GM10266 (cell line): ENCODE measurements around the gene GANAB.

Source experiments
- DNase-seq: peaks from one replicate; pipeline ENCODE4 v3.0.0; 2012; ENCODE audit errors: extremely low spot score
- TF ChIP-seq, protein P1 (sequence below): IDR thresholded peaks from 2 replicates; pipeline ENCODE4 v1.5.1; 2012; ENCODE audit warnings: mild to moderate bottlenecking, low read depth; ENCODE audit not compliant: control insufficient read depth, insufficient read depth; ENCODE audit errors: missing control alignments

GANAB gene

DNA sequence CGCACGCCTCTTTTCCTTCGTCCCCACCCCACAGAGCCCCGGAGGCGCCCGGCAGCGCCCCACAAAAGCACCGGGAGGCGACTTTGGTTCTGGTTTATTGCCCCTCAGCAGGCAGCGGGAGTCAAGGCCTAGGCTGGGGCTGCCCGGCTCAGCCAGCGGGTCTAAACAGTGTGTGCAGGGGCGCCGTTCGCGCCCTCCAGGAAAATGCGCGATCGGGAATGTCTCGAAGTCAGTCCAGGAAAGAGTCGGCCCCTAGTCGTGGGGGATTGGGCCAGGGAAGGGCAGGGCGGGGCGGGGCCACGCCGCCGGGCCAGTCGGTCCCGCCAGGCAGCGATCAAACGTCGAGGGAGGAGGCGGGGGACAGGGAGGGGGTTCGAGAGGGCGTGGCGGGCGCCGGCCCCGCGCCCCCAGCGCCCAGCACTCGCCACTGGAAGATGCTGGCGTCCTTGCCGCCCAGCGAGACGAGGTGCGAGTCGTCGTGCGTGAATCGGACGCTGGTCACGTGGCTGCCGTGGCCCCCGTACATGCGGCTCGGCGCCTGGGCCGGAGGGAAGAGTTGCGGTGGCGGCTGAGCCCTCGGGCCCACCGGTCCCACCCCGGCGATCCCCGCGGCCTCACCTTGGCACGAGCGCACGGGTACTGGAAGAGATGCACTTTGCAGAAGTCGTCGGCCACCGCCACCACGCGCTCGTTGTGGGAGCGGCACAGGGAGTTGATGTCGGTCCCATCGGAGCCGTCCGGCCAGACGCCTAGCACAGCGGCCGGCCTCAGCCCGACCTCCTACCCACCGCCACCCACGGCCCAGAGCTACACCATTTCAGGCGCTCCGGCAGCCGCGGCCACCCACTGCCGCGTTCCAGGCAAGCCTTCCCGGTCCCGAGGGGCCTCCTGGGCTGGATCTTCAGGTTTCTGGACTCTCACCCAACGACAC, 44.0 kb downstream of the GANAB start:
- TF ChIP-seq, protein P1, sequence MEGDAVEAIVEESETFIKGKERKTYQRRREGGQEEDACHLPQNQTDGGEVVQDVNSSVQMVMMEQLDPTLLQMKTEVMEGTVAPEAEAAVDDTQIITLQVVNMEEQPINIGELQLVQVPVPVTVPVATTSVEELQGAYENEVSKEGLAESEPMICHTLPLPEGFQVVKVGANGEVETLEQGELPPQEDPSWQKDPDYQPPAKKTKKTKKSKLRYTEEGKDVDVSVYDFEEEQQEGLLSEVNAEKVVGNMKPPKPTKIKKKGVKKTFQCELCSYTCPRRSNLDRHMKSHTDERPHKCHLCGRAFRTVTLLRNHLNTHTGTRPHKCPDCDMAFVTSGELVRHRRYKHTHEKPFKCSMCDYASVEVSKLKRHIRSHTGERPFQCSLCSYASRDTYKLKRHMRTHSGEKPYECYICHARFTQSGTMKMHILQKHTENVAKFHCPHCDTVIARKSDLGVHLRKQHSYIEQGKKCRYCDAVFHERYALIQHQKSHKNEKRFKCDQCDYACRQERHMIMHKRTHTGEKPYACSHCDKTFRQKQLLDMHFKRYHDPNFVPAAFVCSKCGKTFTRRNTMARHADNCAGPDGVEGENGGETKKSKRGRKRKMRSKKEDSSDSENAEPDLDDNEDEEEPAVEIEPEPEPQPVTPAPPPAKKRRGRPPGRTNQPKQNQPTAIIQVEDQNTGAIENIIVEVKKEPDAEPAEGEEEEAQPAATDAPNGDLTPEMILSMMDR: no peak
- DNase-seq: no peak

DNA sequence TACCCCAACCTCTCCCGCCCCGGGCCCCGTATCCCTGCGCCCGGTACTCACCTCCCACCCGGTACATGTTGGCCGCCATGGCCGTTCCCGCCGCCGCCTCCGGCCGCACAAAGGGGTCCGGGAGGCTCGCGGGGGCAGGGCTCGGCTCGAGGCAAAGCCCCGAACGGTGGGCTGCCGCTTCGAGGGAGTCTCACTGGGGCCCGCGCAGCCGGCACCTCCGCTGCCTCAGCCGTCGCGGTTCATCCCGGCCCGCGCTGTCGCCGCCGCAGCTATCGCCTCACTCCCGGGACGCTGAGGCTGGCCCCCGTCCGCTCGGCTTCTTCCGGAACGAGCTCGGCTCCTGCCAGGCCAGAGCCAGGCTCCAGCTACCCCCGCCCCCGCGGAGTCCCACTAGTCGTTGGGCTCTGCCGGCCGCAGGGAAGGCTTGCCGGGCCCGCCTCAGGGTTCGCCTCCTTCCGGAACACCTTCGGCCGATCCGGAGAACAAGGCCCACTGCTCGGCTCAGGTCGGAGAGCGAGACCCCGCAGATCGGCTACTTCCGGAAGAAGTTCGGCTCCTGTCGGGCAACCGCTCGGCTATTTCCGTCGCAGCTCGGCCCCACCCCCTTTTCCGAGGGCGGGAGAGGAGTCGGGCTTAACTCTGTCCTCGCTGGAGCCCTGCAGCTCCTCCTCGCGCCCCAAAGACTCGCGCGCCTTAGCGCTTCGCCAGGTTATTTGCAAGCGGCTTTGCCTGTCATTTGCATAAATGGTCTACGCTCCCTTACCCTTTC, 44.9 kb downstream of the GANAB start, which contains the start of gene MTA2:
Gene MTA2 (minus strand): TSS at position 494 of the 769 bp plus-strand sequence. CDS start 415 bp downstream, at position 79.
- TF ChIP-seq, protein P1: no peak
- peak; percentile 99 for DNase-seq

DNA sequence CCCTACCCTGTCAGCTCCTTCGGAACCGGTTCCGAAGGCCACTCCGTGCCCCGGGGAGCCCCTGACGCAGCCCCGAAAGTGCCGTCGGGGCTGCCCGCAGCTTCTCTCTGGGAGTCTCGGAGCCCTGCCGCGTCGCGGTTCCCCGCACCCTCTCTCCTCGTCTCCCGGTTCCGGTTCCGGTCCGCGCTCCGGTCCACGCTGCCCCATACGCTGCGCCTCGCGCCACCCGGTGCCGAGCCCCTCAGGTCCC, 45.4 kb downstream of the GANAB start:
- no peak for DNase-seq
- TF ChIP-seq, protein P1: no peak

DNA sequence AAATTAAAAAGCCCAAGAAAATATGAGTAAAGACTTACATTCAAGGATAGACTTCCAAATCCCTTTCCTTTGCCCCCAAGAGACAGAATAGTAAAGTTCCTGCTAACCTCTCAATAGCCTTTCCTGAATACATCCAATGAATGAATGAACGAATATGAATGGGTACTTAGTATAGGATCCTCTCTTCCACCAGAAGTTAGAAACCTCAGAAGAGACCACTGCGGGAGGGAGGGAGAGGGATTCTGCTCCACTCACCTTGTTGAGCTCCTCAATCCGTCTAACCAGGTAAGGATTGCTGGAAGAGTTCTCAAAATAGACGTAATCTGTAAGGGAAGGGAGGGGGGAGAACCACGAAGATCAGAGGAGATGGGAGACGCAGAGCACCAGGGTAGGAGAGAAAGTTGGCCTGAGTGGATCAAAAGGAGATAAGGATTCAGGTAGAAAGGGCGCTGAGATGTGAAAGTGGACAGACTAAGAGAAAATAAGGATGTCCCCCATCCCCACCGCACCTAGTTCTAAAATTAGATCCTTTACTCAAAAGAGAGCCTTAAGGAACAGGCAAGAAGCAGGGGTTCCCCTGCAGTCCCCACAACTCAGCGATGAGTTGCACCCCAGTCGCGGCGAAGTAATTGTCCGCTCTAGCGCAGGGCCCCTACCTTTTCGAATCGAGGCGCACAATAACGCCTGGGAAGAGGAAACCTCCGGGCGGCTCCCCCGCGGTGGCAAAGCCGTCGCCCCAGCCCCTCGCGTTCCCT, 45.9 kb downstream of the GANAB start:
- TF ChIP-seq, protein P1: no peak
- DNase-seq: peak; percentile 15

DNA sequence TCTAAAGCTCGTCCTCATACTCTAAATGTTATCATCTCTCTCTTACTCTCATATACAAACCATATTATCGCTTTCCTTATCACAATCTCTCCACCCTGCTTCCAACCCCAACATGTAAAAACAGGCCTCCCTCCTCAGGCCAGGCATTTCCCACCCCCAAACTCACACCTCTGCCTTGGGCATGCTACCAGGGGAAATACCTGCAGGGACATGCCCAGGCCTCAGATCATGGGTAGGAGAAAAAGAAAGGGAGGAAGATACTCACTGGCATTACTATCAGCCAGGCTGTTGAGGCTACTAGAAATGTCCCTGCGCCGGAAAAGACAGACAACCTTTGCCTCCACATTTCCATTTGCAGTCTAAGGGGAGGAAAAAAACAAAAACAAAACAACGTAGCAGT, 46.5 kb downstream of the GANAB start:
- no peak for DNase-seq
- TF ChIP-seq, protein P1: no peak

DNA sequence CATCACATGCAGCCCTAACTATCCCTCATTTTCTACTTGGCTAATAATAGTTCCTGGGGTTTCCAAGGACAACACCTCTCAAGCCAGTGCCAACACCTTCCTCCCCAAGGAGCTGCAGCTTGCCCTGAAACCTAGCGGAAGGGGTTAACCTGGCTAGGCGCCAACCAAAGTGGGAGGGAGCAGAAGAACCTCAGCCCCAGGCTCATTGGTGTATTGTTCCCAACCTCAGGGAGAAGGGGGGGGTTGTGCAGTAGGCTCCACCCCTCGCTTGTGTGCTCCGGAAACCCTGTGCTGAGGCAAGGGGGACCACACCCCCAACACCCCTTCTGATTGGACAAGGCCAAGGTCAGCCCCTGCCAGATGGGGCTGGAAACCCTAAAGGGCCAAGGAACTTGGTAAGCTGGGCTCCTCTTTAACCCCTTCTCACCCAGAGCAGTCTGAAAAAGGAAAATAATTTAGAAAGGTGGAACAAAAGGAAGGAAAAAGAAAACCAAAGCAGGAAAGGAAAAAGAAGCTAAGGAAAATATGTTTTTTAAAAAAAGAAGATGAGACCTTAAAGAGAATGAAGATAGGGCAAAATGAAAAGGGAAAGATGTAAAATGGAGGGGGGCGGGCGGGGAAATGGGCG, 47.2 kb downstream of the GANAB start:
- DNase-seq: peak; percentile 95
- TF ChIP-seq, protein P1: no peak
